Iris pigment epithelial cell (primary cell): ENCODE measurements around the gene WWC1.
"Not testable (repeated sequence)": the region's sequence is repeated elsewhere in the genome, so short reads cannot be mapped to it uniquely, and the experiment has no call there.

Experiments used
- DNase-seq: peaks from one replicate; pipeline ENCODE4 v3.0.0-alpha.2; 2011; ENCODE audit warnings: low read depth

WWC1 gene

DNA sequence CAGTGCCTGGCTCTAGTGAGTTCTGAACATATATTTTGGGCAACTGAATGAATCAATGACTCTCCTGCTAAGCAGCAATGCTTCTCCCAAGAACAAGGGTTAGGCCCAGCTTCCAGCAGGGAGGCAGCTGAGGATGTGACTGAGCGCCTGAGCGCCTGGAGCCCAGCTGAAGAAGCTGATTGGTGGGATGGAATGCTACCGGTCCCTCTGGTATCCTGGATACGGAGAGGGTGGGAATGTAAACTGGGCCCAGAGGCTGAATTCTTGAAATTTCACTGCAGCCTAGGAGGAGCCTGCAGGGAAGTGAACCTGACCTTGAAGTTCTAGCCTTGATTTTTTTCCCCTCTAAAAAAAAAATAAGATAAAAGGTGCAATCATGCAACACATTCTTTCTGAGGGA lies 43.2 kb downstream of the WWC1 start:
- peak; percentile 79 for DNase-seq

DNA sequence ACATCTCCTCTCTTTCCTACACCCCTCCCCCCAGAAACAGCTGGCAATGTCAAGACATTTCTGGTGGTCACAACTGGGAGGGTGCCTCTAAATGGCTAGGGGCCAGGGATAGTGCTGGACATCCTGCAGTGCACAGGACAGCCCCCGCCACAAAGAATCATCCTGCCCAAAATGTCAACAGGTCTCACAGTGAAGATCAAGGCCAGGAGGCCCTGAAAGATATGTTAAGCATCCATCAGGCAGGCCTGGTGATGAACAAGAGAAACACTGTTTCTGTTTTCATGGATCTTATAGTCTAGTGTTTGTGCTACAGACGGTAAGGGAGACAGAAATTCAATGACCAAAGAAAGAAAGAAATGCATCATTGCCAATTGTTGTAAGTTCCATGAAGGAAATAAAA lies 45.9 kb downstream of the WWC1 start:
- no peak for DNase-seq

DNA sequence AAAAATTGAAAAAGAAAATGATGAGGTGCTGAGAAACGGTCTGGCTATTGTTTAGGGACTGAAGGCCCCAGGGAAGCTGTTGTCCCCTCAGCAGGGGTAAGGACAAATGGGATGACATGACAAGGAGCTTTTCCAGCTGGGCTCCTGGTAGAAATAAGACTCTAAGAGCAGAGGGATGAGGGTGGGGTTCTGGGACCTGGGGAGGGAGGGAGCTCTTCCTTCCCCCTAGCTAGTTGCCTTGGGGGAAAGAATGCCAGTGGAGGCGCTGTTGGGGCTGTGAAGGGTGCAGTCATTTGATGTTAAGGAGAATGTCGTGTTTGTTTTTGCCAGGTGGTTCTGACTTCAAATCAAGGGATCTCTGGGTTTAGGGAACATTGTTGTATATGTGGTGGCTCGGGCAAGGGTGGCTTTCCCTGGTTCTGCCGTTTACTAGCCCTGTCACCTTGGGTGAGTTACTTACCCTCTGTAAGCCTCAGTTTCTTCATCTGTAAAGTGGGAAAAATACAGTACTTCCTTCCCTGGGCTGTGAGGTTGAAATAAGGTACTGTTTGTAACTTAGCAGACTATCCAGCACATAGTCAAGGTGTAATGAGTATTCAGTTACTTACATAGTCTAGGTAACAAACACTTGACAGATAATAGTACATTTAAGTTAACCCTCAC lies 47.8 kb downstream of the WWC1 start:
- DNase-seq: no peak

DNA sequence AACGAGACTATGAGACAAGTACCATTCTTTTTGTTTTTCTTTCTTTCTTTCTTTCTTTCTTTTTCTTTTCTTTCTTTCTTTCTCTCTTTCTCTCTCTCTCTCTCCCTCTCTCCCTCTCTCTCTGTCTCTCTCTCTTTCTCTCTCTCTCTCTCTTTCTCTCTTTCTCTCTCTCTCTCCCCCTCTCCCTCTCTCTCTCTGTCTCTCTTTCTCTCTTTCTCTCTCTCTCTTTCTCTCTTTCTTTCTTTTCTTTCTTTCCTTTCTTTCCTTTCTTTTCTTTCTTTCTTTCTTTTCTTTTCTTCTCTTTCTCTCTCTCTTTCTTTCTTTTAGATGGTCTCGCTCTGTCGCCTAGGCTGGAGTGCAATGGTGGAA lies 48.3 kb downstream of the WWC1 start:
- DNase-seq: not testable (repeated sequence)

DNA sequence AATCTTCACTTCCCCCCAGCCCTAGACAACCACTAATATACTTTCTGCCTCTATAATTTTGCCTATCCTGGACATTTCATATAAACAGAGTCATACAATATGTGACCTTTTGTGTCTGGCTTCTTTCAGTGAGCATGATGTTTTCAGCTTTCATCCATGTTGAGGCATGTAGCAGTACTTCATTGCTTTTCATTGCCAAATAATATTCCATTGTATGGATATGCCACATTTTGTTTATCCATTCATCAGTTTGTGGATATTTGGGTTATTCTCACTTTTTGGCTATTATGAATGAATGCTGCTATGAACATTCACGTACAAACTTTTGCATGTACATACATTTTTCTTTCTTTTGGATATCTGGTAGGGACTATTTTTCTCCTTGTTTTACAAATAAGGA lies 49.0 kb downstream of the WWC1 start:
- no peak for DNase-seq

DNA sequence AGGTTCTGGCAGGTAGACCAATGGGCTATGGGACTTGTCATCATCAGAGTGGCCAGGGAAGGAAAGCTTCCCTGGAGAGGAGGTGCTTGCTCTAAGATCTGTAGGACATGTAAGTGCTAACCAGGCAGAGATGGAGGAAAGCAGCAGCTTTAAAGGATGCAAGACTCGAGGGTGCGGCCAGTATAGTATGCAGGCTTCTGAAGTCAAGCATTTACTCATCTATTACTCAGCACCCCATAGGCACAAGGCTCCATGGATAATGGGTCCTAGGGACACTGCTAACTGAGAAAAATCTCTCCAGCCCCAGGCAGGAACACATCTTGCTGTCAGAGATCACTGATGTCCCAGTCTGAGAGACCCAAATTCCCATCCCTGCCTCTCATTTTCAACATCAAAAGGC lies 49.7 kb downstream of the WWC1 start:
- no peak for DNase-seq

DNA sequence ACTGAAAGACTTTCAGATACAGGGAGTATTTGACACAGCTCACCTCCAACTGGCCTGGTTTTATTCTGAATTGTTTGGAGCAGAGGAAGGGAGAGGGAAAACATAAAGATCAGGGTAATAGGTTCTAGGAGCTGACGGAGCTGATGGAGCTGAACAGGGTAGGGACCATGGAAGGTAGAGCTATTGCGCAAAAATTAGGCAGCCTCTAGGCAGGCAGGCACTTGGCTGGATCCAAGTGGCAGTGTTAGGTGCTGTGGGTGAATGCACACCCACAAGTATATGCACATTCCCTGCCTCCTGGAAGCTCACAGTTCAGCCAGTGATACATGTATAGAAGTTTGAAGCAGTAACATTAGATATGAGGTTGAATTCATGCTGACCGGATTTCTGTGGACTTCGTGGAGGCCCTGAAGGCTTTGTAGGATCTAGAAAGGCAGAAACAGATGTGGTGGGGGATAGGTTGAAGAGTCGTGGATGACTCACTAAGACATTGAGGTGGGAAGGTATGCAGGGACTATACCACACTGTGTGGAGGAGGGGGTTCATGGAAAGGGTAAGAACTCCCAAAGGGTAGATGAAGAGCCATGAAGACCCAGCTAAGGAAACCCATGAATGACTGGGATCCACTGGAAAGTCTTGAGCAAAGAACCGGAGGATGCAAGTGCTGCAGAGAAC lies 50.8 kb downstream of the WWC1 start:
- DNase-seq: peak; percentile 29

DNA sequence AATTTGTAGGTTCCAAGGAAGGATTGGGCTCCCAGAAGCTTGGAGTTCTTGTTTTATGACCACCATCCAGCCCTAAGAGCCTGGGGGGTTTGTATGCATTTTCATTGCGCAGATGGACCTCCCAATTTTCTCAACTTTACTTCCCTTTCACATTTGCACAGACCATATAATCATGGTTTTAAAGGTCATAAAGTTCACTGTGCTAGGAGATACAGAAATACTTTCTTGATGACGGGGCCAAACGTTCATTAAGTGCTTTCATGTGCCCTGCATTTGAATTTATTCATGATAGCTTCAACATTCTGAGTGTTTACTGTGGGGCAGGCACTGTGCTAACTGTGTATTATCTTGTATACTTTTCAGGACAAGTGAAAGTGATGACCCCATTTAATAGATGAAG lies 51.5 kb downstream of the WWC1 start:
- no peak for DNase-seq

DNA sequence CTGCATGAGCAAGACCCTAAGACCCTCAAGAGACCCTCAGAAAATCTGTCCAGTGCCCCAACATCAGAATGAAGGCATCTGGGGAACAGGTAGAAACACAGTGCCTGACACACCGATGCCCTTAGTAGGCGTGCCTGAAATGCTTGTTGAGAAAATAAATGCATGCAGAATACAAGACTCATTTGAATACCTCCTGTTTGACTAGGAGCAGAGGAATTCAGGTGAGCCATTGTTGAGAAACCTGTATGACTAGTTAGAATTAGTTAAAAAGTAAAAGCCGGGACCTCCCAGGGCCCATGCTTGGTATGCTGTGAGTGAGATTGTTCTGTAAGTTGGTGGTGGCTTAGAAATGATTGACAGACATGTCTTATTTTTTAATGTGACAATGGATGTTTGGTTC lies 55.0 kb downstream of the WWC1 start:
- no peak for DNase-seq

DNA sequence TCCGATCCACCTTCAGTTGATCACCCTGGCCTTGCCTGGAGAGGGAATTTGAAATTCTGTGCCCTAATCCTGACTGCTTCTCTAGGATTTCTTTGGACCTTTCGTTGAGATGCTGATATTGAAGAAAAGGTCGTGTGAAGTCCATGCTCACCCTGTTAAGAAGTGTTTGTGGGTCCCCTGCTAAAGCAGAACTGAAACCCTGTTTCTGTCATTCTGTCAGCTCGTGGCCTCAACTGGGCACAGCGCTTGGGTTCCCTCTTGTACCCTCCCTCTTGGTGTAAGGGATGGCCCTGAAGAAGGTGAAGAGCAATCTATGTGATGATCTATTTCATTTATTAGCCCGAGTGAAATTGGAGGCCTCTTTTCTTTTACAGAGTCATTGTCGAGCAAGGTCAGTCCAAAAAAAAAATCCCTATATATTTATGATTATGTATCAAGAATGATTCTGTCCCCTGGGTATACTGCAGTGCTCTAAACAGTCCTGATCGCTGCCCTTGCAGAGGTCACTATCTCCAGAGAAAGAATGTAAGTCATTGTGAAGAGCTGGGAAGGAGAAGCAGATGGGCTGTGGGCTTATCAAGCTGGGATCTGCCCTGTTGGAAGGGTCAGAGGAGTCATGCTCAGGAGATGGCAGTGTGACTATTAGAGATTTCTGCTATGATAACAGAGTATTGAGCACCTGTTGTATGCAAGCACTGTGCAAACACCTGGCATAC lies 56.1 kb downstream of the WWC1 start:
- no peak for DNase-seq

DNA sequence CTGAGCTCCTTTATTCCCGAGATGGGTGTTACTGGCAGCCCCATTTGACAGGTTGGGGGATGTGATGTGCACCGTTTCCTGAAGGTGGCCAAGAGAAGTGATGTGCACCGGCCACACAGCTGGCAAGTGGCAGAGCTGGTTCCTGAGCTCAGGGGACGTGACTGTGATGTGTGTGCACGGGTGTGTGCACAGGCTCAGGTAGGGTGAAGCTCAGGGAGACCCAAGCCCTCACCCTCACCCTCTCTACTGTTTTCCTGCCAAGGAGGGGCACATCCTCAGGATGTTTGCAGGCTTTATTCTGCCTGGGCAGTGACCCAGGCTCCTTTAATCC lies 56.6 kb downstream of the WWC1 start:
- DNase-seq: no peak

DNA sequence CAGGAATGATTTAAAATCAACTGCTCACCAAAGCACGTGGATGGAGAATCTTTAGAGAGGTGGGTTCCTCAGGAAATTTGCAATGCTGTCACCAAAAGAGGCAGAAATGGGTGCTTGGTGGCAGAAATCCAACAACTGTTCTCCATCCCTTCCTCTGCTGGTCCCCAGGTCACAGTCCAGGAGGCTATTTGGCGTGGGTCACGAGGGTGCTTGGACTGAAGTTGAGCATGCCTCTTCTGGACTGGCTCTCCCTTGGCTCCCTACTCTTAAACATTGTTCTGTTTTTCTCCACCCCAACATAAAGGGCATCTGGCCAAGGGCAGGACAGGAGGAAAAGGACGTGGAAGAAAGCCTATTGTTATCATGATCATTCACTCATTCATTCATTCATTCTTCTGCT lies 58.9 kb downstream of the WWC1 start:
- no peak for DNase-seq

DNA sequence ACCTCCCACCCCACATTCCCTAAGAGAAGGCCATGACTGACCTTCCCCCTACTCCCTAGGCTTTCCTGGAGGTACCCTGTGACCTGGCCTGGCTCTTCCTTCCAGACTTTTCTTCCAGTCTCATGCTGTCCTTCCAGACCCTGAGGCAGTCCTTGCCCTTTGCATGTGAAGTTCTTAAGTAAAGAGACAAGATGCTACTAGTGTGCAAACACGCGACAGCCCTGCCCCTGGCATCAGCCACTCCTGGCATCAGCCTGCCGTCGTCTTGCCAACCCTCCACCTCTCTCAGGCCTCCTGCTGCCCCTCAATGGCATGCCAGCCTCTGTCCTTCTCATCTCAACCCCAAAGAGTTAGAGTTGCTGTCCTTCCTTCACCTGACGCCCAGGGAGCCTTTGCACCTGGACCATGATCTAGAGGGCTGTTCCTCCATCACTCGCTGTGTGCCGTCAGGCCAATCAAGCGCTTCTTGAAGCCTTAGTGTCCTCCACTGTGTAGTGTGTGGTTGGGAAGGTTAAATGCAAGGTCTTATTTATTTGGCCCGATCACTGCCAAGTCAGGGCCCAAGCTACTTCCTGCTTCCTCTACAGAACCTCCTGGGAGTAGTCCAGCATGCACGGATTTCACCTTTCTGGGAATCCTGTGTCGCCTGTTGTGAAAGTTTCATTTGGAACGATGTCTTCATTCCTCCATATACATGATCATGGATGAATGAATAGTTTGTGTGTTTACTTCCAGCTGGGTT lies 61.9 kb downstream of the WWC1 start:
- peak; percentile 11 for DNase-seq

DNA sequence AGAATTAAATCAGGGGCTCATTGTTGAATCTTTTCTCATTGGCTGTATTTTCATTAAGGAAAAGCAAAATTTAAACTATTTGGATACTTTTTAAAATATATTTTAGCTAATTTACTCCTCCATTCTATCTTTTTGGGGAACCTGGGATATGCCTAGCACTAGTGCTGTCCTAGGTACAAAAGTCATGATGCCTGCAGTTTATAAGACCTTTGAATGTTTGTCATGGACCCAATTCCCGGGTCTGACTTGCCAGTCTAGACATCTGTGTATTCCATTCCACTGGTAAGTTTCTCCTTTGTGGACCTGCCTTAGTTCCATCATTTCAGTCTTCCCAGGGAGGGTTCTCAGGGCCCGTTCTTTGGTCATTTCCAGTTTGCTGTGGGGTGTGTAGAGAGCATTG lies 63.0 kb downstream of the WWC1 start:
- no peak for DNase-seq

DNA sequence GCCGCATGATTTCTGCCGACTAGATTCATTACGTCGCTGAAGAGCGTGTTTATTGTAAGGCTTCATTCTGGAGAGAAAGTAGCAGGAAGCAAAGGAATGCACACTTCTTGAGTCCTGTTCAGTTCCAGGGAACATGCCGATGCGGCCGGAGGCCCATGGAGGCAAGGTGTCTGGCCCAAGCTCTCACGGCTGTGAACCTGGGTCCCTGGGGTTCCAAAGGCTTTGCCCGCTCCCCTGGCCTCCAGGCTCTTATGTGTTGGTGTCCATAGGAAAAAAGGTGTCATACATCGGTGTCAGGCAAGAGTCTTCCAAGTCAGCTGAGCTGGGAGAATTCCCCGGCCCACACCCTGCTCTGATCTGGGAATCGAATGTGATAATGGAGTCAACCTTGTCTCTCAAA lies 64.7 kb downstream of the WWC1 start:
- no peak for DNase-seq

DNA sequence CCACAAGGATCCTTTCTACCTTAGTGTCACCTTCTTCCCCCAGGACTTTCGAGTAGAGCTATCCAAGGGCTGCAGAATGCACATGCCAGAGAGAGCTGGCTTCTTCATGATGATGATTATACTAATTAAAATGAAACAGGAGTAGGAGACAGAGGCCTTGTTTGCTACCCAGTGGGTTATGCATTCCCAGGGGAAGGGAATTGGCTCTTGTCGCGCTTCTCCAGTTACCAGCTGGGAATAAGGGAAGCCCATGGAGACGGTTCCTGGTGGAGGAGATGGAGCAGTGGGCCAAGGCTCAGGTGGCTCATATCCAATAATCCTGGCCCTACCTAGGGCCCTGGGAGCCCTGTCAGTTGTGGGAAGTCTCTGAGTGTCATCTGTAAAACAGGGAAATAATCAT lies 65.1 kb downstream of the WWC1 start:
- no peak for DNase-seq

DNA sequence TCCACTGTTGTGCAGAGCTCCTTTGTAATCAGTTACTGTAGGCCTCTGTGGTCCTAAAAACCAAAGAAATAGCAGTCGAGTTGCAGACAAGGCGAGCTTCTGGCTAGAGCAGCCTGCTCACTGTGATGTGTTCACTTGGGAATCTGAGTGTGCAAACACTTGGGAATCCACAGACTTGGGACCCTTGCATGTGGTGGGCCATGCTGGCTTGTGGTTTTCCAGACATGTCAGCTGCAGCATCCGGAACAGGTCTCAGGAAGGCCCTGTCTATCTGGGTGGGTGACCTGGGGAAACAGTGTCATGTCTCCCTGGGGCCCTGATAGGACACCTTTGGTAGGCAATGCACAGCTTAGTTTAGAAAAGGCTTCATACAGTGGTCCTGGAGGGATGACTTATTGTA lies 66.4 kb downstream of the WWC1 start:
- DNase-seq: no peak

DNA sequence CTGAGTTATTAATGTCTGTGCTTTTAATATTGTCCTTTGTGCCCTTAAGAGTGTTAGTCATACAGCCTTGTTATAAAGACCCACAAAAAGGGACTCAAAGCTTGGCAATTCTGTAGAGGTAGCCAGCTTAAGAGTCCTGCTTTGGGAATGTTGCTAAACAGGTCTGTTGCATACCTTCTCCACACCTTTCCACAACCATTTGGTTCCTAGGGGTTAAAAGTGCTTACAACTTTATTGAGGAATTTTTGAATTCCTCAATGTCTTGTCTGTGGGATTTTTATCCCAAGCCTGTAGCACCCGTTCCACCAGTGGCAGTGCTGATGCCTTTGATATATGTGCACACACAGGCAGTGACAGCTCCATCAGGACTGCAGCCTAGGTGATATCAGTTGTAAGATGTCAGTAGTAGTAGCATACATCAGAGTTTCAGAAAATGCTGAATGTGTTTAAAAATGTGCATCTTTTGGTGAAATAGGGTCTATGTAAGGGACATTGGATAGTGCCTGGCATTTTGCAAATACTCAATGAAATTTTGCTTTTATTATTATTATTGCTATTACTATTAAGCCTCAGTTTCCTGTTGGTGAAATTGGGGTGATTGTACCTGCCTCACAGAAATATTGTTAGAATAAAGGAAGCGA lies 68.5 kb downstream of the WWC1 start:
- no peak for DNase-seq

DNA sequence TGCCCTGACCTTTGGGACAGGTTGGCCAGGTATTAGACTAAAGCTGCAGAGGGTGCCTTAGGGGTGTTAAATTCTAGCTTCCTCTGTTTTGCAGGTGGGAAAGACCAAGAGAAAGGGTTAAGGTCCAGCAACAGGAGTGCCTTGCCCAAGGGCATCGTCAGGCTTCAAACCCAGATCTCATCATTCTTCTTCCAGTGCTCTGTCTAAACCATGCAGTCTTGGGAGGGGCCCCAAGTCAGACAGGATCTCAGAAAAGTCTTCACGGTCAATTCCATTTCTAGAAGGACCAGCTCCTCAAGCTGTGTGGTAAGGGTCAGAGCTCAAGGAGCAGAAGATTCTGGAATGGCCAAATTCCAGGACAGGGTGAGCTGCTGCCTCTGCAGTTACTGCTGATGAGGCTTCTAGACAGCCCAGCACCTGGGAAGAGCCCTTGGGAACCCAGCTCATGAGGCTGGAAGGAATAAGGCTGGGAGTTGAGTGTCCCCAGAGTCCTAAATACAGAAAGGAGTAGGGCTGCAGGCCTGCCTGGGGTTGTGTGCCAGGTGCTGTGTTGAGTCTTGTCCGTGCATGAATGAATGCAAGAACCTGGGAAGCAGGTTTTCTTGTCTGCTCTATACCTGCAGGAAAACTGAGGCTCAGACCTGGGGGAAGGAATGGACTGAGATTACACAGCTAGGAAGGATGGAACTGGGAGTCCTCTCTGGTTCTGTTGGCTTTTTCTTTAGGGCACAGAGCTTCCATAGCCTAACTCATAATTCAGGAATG lies 69.3 kb downstream of the WWC1 start:
- DNase-seq: no peak

DNA sequence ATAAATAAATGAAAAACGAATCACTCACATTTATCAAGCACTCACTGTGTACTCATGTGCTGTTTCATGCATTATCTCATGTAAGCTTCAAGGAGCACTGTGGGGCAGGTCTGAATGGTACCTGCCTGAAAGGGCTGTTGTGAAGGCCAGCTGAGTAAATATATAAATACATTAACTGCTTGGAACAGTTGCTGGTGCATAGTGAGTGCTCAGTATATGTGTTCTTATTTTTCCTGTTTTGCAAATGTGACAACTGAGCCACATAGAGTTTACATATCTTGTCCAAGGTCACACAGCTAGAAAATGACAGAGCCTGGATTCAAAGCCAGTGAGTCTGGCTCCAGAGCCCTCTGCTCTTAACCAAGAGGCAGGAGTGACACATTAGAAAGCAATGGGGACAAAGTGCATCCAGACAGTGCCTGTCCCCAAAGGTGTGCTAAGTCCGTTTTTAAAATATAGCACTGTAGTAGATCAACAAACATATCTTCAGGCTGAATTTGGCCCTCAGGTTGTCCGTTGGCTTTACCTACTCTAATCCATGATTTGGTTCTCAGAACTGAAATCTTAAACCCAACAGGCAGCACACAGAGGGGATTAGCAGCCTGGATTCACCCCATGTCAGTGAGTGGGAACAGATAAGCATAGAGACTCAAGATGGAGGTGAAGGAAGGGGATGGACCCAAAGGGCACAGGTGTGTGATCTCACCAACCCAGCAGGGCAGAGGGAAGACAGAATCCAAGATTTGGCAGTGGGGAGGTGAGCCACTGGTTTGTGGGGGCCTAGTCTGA lies 70.8 kb downstream of the WWC1 start:
- no peak for DNase-seq

DNA sequence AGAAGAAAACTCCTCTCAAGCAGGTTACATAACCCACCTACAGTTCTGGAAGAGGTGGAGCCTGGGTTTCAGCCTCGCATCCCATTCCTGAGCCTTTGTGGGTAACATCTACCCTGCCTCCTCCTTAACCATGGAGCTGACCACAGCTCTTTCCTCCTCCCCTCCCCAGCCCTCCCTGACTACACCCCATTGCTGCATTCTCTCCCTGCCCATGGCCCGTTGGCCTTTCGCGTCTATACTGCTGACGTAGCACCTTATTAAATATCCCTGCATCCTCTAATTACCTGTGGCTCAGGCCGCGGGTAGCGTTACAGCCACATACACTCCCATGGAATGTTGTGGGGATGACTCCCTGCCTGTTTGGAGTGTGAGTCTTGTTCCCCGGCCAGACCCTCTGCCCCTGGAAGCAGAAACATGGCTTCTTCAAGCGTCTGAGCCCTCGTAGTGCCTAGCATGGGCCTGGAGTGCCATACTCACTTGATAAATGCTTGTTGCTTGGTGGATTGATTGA lies 72.8 kb downstream of the WWC1 start:
- DNase-seq: peak; percentile 21
